Measurements from ENCODE around the gene MAD1L1. TPM values are rescaled to one million over a fixed set of nuclear protein-coding genes. Genes with fewer than 3 reads are reported as not detected.

The MAD1L1 gene
- total and polyA plus RNA-seq, 4 donors = 12.8 to 20.7 (median 16.5) TPM

- TF ChIP-seq REST (IDR thresholded peaks at IDR 0.05) (no peak), FOXA1 (IDR thresholded peaks at IDR 0.05) (no peak), ZBTB33 (IDR thresholded peaks at IDR 0.05) (no peak), EGR1 (IDR thresholded peaks at IDR 0.05; ENCODE audit: low read depth in 2 of 2) (no peak), RAD21 (IDR thresholded peaks at IDR 0.05) (no peak), SP1 (IDR thresholded peaks at IDR 0.05) (no peak), ATF3 (IDR thresholded peaks at IDR 0.05) (no peak), HNF4A (conservative IDR thresholded peaks at IDR 0.05) (no peak), HNF4G (IDR thresholded peaks at IDR 0.05) (no peak)
These were observed 314.6 kb downstream of the MAD1L1 start (continued) for GRCh38 chr7:1918063-1918645.

- WGBS = 94% methylated on average over 31 of the region's 31 CpGs
- H3K4me3 ChIP-seq (ENCODE audit: low read depth in 1 of 3, low read length in 3 of 3) = no peak overlapping the region
- H3K9ac ChIP-seq (ENCODE audit: low read depth in 1 of 2, low read length in 2 of 2) = no peak overlapping the region
- H3K27me3 ChIP-seq (ENCODE audit: control insufficient read depth in 4 of 4, insufficient read depth in 4 of 4, low read length in 3 of 4) = no peaks in the 10 kb centered on the region
- TF ChIP-seq NR2F2 (IDR thresholded peaks at IDR 0.05) = no peak
- no peak for TF ChIP-seq FOXA2 (IDR thresholded peaks at IDR 0.05)
- TF ChIP-seq GABPA (IDR thresholded peaks at IDR 0.05 in 1 of 2, conservative IDR thresholded peaks at IDR 0.05 in 1 of 2) = no peak
- TF ChIP-seq REST (IDR thresholded peaks at IDR 0.05) = no peak
- no peak for TF ChIP-seq YY1 (IDR thresholded peaks at IDR 0.05)
- no peak for TF ChIP-seq HNF4A (conservative IDR thresholded peaks at IDR 0.05)
- no peak for TF ChIP-seq RXRA (IDR thresholded peaks at IDR 0.05)
- no peak for TF ChIP-seq RAD21 (IDR thresholded peaks at IDR 0.05)
- TF ChIP-seq JUND (IDR thresholded peaks at IDR 0.05) = no peak
- no peak for TF ChIP-seq TAF1 (conservative IDR thresholded peaks at IDR 0.05)
- no peak for TF ChIP-seq EGR1 (IDR thresholded peaks at IDR 0.05; ENCODE audit: low read depth in 2 of 2)
- TF ChIP-seq CTCF (IDR thresholded peaks at IDR 0.05; ENCODE audit: low read depth, low read length, missing input control) = no peak
- no peak for TF ChIP-seq FOXA1 (IDR thresholded peaks at IDR 0.05)
- no peak for TF ChIP-seq SP1 (IDR thresholded peaks at IDR 0.05)
- TF ChIP-seq MAX (IDR thresholded peaks at IDR 0.05) = no peak
- TF ChIP-seq ATF3 (IDR thresholded peaks at IDR 0.05) = no peak
- TF ChIP-seq ZBTB33 (IDR thresholded peaks at IDR 0.05) = no peak
- no peak for TF ChIP-seq HNF4G (IDR thresholded peaks at IDR 0.05)
- H3K4me1 ChIP-seq (ENCODE audit: control insufficient read depth in 4 of 4, insufficient read depth in 4 of 4, low read length in 3 of 4) = peaks cover 17 to 40% (median 25%) of the 10 kb centered on the region in 4 donors
- DNase-seq (ENCODE audit: low spot score) = no peak
- no peaks in the 10 kb centered on the region for H3K36me3 ChIP-seq (ENCODE audit: control insufficient read depth in 4 of 4, insufficient read depth in 3 of 4, low read depth in 1 of 4, low read length in 3 of 4)
- H3K27ac ChIP-seq (ENCODE audit: low read depth in 1 of 2, low read length in 2 of 2) = no peak overlapping the region
- H3K9me3 ChIP-seq (ENCODE audit: control insufficient read depth in 4 of 4, low read length in 3 of 4) = no peaks in the 10 kb centered on the region
These were observed 315.3 kb downstream of the MAD1L1 start for GRCh38 chr7:1917221-1918062.
